Tibial nerve (tissue), 4 donors: ENCODE data around the gene GPR55.

Experiments
- EP300 ChIP-seq, 2 donors: sonication (generic); formaldehyde crosslinking; IDR thresholded peaks; one replicate each; pipeline ENCODE4 v1.6.1; 2017; ENCODE audit warnings: antibody characterized with exemption in 2 of 2, mild to moderate bottlenecking in 1 of 2
- POLR2A ChIP-seq, 2 donors: fragments of 450-650 bp; IDR thresholded peaks; one replicate each; pipeline ENCODE4 v1.6.1; 2017; ENCODE audit warnings: antibody characterized with exemption in 2 of 2, mild to moderate bottlenecking in 2 of 2, moderate library complexity in 2 of 2
- TF ChIP-seq, protein P1 (sequence below), 5 experiments: fragments of 200-600 bp in 3 of 5; fragments of 450-650 bp in 2 of 5; sonication (generic) in 3 of 5; IDR thresholded peaks; one replicate each; pipeline ENCODE4 v1.5.1; 2016 to 2019; ENCODE audit warnings: antibody characterized with exemption in 5 of 5, mild to moderate bottlenecking in 3 of 5, moderate library complexity in 2 of 5

DNA sequence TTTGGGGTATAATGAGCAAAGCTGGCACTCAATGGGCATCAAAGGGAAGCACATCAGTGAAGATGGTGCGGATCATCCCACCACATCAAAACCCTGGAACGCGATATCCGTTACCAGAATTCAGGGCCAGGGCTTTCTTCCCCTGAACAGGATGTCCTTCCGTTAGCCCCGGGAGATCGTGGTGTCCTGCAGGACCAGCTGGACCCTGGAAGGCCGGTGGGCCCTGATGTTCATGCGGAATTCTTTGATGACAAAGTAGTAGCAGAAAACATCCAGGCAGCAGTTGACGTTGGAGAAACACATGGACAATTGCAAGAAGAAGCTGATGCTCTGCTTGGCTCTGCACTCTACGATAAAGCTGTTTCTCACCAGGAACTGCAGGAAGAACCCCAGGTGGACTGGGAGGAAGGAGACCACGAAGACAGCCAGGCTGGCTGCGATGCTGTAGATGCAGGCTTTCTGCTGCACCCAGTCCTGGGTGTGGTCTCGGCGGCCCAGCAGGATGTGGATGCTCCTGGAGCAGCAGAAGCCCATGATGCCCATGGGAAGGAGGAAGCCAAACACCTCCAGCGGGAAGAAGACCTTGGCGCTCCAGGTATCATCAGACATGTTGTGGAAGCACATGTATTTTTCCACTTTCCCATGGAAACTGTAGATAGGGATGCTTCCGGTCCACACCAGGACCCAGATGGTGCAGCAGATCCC, 15.0 kb downstream of the GPR55 start:
- no peak for TF ChIP-seq POLR2A (IDR thresholded peaks at IDR 0.05)
- no peak for TF ChIP-seq EP300 (IDR thresholded peaks at IDR 0.05)
- TF ChIP-seq, protein P1, sequence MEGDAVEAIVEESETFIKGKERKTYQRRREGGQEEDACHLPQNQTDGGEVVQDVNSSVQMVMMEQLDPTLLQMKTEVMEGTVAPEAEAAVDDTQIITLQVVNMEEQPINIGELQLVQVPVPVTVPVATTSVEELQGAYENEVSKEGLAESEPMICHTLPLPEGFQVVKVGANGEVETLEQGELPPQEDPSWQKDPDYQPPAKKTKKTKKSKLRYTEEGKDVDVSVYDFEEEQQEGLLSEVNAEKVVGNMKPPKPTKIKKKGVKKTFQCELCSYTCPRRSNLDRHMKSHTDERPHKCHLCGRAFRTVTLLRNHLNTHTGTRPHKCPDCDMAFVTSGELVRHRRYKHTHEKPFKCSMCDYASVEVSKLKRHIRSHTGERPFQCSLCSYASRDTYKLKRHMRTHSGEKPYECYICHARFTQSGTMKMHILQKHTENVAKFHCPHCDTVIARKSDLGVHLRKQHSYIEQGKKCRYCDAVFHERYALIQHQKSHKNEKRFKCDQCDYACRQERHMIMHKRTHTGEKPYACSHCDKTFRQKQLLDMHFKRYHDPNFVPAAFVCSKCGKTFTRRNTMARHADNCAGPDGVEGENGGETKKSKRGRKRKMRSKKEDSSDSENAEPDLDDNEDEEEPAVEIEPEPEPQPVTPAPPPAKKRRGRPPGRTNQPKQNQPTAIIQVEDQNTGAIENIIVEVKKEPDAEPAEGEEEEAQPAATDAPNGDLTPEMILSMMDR (IDR thresholded peaks at IDR 0.05): no peak
